K562 treated with DMSO at 1 percent for 4 hours (cell line): Measurements from ENCODE around the gene SDR9C7. TPM values are rescaled to one million over a fixed set of nuclear protein-coding genes. Genes with fewer than 3 reads are reported as not detected.

Experiments
- total RNA-seq: library from RNA; unstranded; fragments of 300-600 nt; gene quantifications from 2 replicates; pipeline ENCODE4 v1.2.3, GENCODE V29; 2022; ENCODE audit not compliant: insufficient read depth

SDR9C7 gene
- not detected in 2 replicates for total RNA-seq

DNA sequence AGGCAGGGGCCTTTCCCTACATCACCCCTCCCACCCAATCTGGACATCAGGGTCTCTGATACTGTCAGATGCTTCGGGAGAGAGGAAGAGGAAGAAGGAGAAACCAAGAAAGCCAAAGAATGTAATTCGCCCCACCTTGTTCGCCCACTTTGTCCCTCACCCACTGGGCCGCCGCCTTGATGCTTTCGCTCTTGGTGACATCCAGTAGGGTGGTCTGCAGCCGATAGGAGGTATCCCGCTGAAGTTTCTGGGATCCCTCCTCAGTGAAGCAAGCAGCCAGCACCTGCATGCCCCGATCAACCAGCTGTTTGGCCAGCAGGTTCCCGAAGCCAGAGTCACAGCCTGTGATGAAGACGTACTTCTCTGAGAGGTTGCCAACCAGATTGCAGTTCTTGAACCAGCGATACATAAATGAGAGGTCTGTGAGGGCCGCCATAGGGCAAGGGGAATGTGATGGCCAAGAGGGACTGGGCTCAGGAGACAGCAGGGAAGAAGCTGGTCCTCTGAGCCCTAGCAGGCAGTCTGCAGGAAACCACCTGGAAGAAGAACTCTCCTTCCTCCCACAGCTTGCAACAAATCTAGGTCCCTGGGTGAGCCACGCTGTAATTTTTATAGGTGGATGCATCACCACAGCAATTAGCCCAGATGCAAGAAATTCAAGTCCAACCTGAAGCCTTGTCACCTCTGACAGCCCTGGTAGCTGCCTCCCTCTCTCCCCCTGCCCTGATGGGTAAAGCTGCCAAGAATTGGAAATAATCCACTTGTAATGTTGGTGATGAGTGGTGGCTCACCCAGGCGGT, at the start of gene SDR9C7:
Gene SDR9C7, minus strand, starts transcription at position 583 of the 800 bp plus-strand sequence. Its CDS starts 147 bp downstream, at position 436.

DNA sequence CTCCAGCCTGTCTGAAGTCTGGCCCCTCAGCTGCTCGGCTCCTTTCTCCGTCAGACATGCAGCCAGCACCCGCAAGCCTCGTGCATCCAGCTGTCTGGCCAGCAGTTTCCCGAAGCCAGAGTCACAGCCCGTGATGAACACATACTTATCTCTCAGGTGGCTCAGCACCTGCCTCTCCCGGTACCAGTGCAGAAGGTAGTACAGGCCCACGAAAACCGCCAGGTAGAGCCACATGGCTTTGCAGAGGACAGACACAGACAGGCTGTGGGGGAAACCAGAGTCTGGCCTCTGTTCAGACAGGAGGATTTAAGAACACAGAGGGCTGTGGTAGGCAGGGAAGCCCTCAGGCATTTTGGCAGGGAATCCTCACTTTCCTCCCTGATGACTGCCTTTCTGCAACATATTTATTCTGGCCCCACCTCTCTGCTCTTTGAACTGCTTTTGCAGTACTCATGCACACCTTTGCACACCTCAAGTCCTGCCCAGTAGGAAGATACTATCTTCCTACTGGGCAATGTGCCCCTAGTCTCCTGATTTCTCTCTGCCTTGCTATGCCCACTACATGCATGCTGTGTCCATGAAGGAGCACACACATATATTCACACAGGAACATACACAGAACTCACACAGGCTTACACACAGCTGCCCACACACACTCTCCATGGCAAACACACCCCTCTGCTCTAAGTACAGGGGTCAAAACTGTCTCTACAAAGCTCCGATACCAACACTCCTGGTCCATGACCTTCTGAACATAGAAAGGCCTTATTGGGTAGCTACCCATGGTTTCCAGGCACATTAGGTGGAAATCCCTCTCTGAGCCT, 23.2 kb upstream of the SDR9C7 start, which contains the start of gene RDH16:
Gene RDH16, minus strand, starts transcription at position 380 of the 824 bp plus-strand sequence. Its CDS starts 146 bp downstream, at position 234.

Other genes starting within 250 kb of the SDR9C7 start
- gene PTGES3, start 246.1 kb downstream of the SDR9C7 start, total RNA-seq: 186 and 226 TPM in 2 replicates
- 2,234 and 2,311 TPM in 2 replicates for gene NACA, start 209.1 kb downstream of the SDR9C7 start, total RNA-seq
- 55.6 and 74.7 TPM in 2 replicates for gene PRIM1, start 182.1 kb downstream of the SDR9C7 start, total RNA-seq
- gene HSD17B6, start 171.1 kb downstream of the SDR9C7 start, total RNA-seq: 1.9 TPM in 1 of 2 replicates, not detected in the other
- gene RDH16, start 23.2 kb upstream of the SDR9C7 start, total RNA-seq: 0.50 TPM in 1 of 2 replicates, not detected in the other
- 6.7 and 8.9 TPM in 2 replicates for gene ZBTB39, start 72.1 kb upstream of the SDR9C7 start, total RNA-seq
- 1.2 TPM in 1 of 2 replicates, not detected in the other for gene TAC3, start 82.1 kb upstream of the SDR9C7 start, total RNA-seq
- 0.25 TPM in 1 of 2 replicates, not detected in the other for gene MYO1A, start 115.7 kb upstream of the SDR9C7 start, total RNA-seq
- gene NEMP1, start 144.4 kb upstream of the SDR9C7 start, total RNA-seq: 27.9 and 32.2 TPM in 2 replicates
- gene NAB2, start 154.7 kb upstream of the SDR9C7 start, total RNA-seq: 27.9 and 29.0 TPM in 2 replicates
- gene STAT6, start 177.0 kb upstream of the SDR9C7 start, total RNA-seq: 39.9 and 42.8 TPM in 2 replicates
- 2.2 and 4.7 TPM in 2 replicates for gene LRP1, start 194.1 kb upstream of the SDR9C7 start, total RNA-seq
- not detected in 2 replicates for gene LRP1-AS, start 213.2 kb upstream of the SDR9C7 start, total RNA-seq